Testis (tissue), 3 donors: ENCODE measurements around the gene EPS15. TPM values are rescaled to one million over a fixed set of nuclear protein-coding genes. Genes with fewer than 3 reads are reported as not detected.

Experiments
- DNase-seq: peaks from one replicate; pipeline ENCODE4 v3.0.0-alpha.2; 2019
- H3K27ac ChIP-seq, 2 donors: fragments of 200-600 bp; sonication (generic); one replicate each; pipeline ENCODE4 v1.5.1; 2019
- H3K27me3 ChIP-seq: fragments of 200-600 bp; sonication (generic); one replicate; pipeline ENCODE4 v1.5.1; 2019
- H3K36me3 ChIP-seq: fragments of 200-600 bp; sonication (generic); one replicate; pipeline ENCODE4 v1.5.1; 2017; ENCODE audit warnings: low read depth; ENCODE audit errors: missing control alignments
- H3K4me1 ChIP-seq: fragments of 200-600 bp; sonication (generic); one replicate; pipeline ENCODE4 v1.5.1; 2019
- H3K4me3 ChIP-seq, 2 donors: fragments of 200-600 bp; sonication (generic); one replicate each; pipeline ENCODE4 v1.5.1; 2017 to 2019
- H3K9me3 ChIP-seq: fragments of 200-600 bp; sonication (generic); one replicate; pipeline ENCODE4 v1.5.1; 2017
- CTCF ChIP-seq, 3 experiments: fragments of 450-650 bp in 2 of 3; fragments of 200-600 bp in 1 of 3; sonication (generic) in 1 of 3; IDR thresholded peaks; one replicate each; pipeline ENCODE4 v1.5.1; 2016 to 2019; ENCODE audit warnings: antibody characterized with exemption in 3 of 3, mild to moderate bottlenecking in 2 of 3, moderate library complexity in 1 of 3
- POLR2A ChIP-seq: fragments of 450-650 bp; IDR thresholded peaks from one replicate; pipeline ENCODE4 v1.6.1; 2017; ENCODE audit warnings: antibody characterized with exemption, mild to moderate bottlenecking, moderate library complexity
- WGBS, 2 donors: methylation state at CpG; one replicate each; pipeline ENCODE4 v1.1.5; 2018; 5-methylcytosine and 5-hydroxymethylcytosine counted together
- intact Hi-C: fragments of 100-400 bp; cut with DNase I; formaldehyde crosslinking; loops from one replicate; pipeline ENCODE4 v1.15.1; 2023; ENCODE audit warnings: low total_unique reads
- polyA plus RNA-seq: library from polyadenylated mRNA; stranded (reverse); fragments of 350-450 nt; fragmentation: Illumina TruSeq; extraction: RNeasy Lipid Tissue Mini Kit (QIAGEN cat#74804); gene quantifications from one replicate; pipeline ENCODE4 v1.2.3, GENCODE V29; 2014; ENCODE audit warnings: low read depth, low replicate concordance; ENCODE audit not compliant: insufficient read depth
- total RNA-seq, 2 donors: library from RNA; depleted of rRNA; stranded (reverse); fragments of >200 nt; gene quantifications; one replicate each; pipeline ENCODE4 v1.2.3, GENCODE V29; 2016

The EPS15 gene
- total and polyA plus RNA-seq, 3 donors from 2014 or later = 77.2 to 127 (median 108) TPM

DNA sequence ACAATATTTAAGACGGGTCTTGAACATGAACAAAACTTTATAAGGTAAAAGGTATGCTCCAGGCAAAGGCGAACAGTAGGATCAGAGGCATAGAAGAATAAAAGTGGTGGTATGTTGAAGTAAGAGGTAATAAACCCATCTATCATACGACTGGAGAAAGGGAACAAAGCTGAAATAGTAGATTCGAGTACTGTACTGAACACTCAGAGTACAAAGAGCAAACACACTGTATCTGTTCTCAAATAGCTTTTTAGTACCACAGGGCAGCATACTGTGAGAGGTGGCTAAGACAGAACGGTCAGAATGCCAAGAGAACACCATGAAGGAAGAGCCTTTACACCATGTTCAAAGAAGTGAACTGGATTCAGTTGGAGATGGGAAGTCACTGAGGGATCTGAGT is 83.2 kb downstream of the EPS15 start:
- intact Hi-C loops = no loop called here
- H3K36me3 ChIP-seq = no peaks in the 10 kb centered on the region
- H3K4me1 ChIP-seq = no peaks in the 10 kb centered on the region
- WGBS, 2 donors = 88 to 94% methylated on average over 5 of the region's 5 CpGs
- TF ChIP-seq POLR2A = no peak
- TF ChIP-seq CTCF (IDR thresholded peaks at IDR 0.05) = no peak
- H3K9me3 ChIP-seq = no peaks in the 10 kb centered on the region
- DNase-seq = no peak
- H3K27me3 ChIP-seq = no peaks in the 10 kb centered on the region
- H3K4me3 ChIP-seq = no peak overlapping the region
- H3K27ac ChIP-seq = no peak overlapping the region

DNA sequence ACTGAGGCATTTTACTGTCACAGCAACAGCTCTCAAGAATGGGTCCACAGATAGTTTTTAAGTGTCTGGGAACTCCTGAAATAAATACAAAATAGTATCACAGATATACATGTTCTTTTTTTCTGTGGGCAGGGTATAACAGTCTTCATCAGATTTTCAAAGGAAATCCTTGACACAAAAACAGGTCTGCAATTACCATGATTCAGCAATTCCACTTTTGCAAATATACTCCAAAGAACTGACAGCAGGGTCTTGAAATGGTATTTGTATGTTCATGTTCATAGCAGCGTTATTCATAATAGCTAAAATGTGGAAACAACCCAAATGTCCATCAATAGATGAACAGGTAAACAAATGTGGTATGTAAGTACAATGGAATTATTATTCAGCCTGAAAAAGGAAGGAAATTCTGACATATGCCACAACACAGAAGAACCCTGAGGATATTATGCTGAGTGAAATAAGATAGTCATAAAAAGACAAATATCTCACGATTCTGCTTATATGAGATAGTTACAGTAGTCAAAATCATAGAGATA is 85.0 kb downstream of the EPS15 start:
- TF ChIP-seq POLR2A (no peak), CTCF (IDR thresholded peaks at IDR 0.05) (no peak)

GRCh38 chr1:51433269-51433971 is 85.6 kb downstream of the EPS15 start:
- no peak for DNase-seq
- intact Hi-C loops = no loop called here
- H3K27me3 ChIP-seq = no peaks in the 10 kb centered on the region
- WGBS, 2 donors = 73 to 76% methylated on average over 4 of the region's 4 CpGs
- H3K4me3 ChIP-seq = no peak overlapping the region
- H3K36me3 ChIP-seq = no peaks in the 10 kb centered on the region
- H3K9me3 ChIP-seq = no peaks in the 10 kb centered on the region
- TF ChIP-seq CTCF (IDR thresholded peaks at IDR 0.05) (no peak), POLR2A (no peak)
- no peak overlapping the region for H3K27ac ChIP-seq
- H3K4me1 ChIP-seq = no peaks in the 10 kb centered on the region

More for the DNA sequence above, 85.0 kb downstream of the EPS15 start:
- H3K36me3 ChIP-seq = no peaks in the 10 kb centered on the region
- no peak for DNase-seq
- no peaks in the 10 kb centered on the region for H3K27me3 ChIP-seq
- WGBS, 2 donors = 79 to 82% methylated on average over 2 of the region's 2 CpGs
- H3K27ac ChIP-seq = peak overlapping the region in 1 of 2 donors; percentile 1
- H3K4me1 ChIP-seq = no peaks in the 10 kb centered on the region
- no peaks in the 10 kb centered on the region for H3K9me3 ChIP-seq
- H3K4me3 ChIP-seq = no peak overlapping the region
- intact Hi-C loops = no loop called here

DNA sequence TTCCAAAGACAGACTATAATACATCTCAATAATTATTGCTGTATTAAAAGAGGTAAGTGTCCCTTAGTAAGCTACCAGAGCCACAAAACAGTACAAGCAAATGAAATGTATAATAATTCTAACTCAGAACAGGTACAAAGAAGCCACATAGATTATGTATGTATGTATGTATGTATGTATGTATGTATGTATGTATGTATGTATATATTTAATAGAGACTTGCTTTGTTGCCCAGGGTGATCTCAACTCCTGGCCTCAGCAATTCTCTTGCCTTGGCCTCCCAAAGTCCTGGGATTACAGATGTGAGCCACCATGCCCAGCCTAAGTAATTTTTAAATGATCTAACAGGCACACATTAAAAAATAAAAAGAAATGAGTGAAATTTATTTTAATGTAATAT is 86.9 kb downstream of the EPS15 start:
- Histone ChIP-seq H3K36me3 (no peaks in the 10 kb centered on the region), H3K27me3 (no peaks in the 10 kb centered on the region), H3K4me3 (no peak overlapping the region), H3K4me1 (no peaks in the 10 kb centered on the region), H3K27ac (no peak overlapping the region), H3K9me3 (no peaks in the 10 kb centered on the region)
- TF ChIP-seq POLR2A (no peak), CTCF (IDR thresholded peaks at IDR 0.05) (no peak)
- intact Hi-C loops = no loop called here
- no peak for DNase-seq

DNA sequence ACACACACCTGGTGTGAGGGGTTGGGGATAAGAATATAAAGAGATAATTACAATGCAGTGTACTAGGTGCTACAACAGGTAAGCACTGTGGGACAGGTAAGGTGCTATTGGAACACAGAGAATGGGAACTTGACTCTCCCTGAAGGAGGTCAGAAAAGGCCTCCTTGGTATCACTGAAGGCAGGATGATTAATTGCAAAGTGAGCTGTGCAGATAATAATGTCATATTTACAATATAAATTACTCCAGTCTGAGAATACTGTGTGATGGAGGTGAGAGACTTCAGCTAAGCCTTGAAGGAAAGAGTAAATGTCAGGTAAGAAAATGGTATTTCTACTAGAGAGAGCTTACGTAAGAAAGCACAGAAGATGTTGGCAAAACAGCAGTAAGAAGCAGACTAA is 91.6 kb downstream of the EPS15 start:
- H3K4me1 ChIP-seq = no peaks in the 10 kb centered on the region
- intact Hi-C loops = no loop called here

More for the DNA sequence above, 91.6 kb downstream of the EPS15 start:
- TF ChIP-seq CTCF (IDR thresholded peaks at IDR 0.05) = no peak
- no peak for TF ChIP-seq POLR2A
- no peaks in the 10 kb centered on the region for H3K9me3 ChIP-seq
- no peaks in the 10 kb centered on the region for H3K36me3 ChIP-seq
- H3K27me3 ChIP-seq = no peaks in the 10 kb centered on the region
- H3K4me3 ChIP-seq = no peak overlapping the region
- WGBS, 2 donors = 100% methylated on average over 1 of the region's 1 CpG
- H3K27ac ChIP-seq = no peak overlapping the region
- DNase-seq = no peak
